NOMO-1 treated with DMSO at 0.1 percent for 48 hours (cell line): ENCODE data around the gene SPEG.

Experiments used
- DNase-seq: peaks from one replicate; lab custom pipeline; 2025; ENCODE audit not compliant: unreplicated experiment; lab: John Stamatoyannopoulos, UW

The SPEG gene

GRCh38 chr2:219442256-219443015 is 7.8 kb downstream of the SPEG start:
- DNase-seq = no peak

GRCh38 chr2:219443016-219443696 is 8.5 kb downstream of the SPEG start:
- DNase-seq = no peak

GRCh38 chr2:219443697-219444023 is 9.0 kb downstream of the SPEG start:
- DNase-seq = no peak

GRCh38 chr2:219444566-219445091 is 10.0 kb downstream of the SPEG start:
- DNase-seq = no peak

GRCh38 chr2:219445220-219445640 is 10.6 kb downstream of the SPEG start:
- no peak for DNase-seq

GRCh38 chr2:219446101-219446504 is 11.5 kb downstream of the SPEG start:
- no peak for DNase-seq

GRCh38 chr2:219446689-219447088 is 12.0 kb downstream of the SPEG start:
- no peak for DNase-seq

GRCh38 chr2:219447242-219448098 is 12.8 kb downstream of the SPEG start:
- no peak for DNase-seq

GRCh38 chr2:219448099-219448775 is 13.6 kb downstream of the SPEG start:
- DNase-seq = no peak

GRCh38 chr2:219448776-219449341 is 14.2 kb downstream of the SPEG start:
- DNase-seq = no peak

- no peak for DNase-seq
These were observed 15.0 kb downstream of the SPEG start for GRCh38 chr2:219449609-219450008.

GRCh38 chr2:219451661-219452360 is 17.2 kb downstream of the SPEG start:
- DNase-seq = no peak

GRCh38 chr2:219452361-219453317 is 18.0 kb downstream of the SPEG start:
- no peak for DNase-seq

GRCh38 chr2:219453671-219454590 is 19.3 kb downstream of the SPEG start:
- no peak for DNase-seq

- DNase-seq = peak; percentile 26
These were observed 20.9 kb downstream of the SPEG start for GRCh38 chr2:219455581-219455980.

- DNase-seq = peak; percentile 24
These were observed 23.2 kb downstream of the SPEG start for GRCh38 chr2:219457784-219458369.

- no peak for DNase-seq
These were observed 24.4 kb downstream of the SPEG start for GRCh38 chr2:219458996-219459395.
